NCI-H510A (cell line): ENCODE data around the gene SRGAP2.
"Not testable (repeated sequence)": the region's sequence is repeated elsewhere in the genome, so short reads cannot be mapped to it uniquely, and the experiment has no call there.

Experiments used
- DNase-seq: peaks from one replicate; lab custom pipeline; 2025; lab: John Stamatoyannopoulos, UW

Gene SRGAP2

DNA sequence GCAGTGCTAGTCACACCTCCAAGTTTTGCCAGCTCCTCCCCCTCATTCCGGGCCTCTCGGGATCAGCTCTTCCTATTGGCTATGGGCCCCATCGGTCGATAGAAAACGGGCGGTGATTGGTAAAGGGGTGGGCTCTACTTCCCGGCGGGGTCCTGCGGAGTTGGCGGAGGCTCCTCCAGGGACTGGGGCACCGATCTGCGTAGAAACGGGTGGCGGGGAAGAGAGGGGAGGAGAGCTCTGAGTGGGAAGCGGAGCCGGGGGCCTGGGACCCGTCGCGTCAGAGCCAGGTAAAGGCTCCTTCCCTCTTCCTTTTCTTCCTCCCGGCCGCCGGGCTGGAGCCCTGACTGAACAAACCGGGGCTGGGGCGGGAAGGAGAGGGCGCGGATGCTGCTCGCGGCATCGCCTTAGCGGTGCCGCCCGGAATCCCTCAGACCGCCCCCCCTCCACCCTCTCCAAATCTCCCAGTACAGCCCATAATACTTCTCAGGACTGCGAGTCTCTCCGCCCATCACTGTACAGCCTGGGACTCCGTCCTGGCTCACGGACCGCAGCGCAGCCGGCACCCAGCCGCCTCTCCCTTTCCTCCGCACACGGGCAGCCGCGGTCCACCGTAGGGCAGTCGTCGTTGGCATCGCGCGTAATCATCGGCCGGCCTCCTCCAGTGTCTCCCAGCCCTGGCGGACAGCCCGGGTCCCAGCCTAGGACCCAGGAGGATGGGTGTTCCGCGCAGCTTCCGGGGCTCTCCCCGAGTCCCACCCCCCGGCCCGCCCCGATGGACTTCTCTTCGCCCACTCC is at the start of gene SRGAP2:
Gene SRGAP2 (plus strand): TSS at position 178 of the 795 bp plus-strand sequence. CDS start 2,430 bp downstream, outside the sequence.
- peak; percentile 23 for DNase-seq

DNA sequence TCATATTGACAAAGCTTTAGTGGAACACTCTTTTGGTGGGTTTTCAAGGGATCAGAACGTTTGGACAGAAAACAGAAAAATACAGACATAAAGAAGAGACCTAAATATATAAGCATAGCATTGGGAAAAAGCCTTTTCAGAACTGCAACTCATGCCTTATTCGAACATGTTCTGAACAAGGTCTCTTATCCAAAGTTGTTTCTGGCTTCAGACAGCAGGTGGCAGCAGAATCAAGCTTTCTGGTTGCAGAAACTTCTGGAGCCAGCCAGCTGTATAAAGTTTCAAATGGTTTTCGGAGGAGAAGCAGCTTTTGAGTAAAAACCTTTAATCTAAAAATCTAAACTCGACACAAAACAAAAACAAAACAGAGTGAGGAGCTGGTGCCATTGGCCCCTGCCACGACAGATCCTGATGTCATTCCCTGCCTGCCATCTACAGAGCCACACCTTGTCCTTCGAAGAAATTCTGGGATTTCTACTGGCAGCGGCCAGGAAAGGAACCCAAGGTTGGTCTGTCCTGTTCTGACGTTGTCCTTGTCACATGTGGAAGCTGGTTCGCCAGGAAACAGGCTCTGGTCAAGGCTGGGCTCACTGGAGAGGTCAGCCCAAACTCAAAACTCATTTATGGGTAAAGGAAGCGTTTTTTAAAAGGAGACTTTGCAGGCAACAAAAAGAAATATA is 35.9 kb upstream of the SRGAP2 start:
- DNase-seq = not testable (repeated sequence)

DNA sequence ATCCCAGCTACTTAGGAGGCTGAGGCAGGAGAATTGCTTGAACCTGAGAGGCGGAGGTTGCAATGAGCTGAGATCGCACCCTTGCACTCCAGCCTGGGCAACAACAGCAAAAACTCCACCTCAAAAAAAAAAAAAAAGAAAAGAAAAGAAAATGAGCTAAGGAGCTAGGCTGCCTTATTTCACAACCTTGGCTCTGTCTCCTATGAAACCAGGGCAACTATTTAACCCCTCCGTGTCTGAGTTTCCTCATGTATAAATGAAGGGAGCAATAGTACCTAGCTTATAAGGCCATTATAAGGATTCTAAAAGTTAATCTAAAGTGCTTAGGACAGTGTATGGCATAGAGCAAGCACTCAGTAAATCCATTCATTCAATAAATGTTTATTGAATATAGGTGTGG is 33.5 kb upstream of the SRGAP2 start:
- DNase-seq = not testable (repeated sequence)

DNA sequence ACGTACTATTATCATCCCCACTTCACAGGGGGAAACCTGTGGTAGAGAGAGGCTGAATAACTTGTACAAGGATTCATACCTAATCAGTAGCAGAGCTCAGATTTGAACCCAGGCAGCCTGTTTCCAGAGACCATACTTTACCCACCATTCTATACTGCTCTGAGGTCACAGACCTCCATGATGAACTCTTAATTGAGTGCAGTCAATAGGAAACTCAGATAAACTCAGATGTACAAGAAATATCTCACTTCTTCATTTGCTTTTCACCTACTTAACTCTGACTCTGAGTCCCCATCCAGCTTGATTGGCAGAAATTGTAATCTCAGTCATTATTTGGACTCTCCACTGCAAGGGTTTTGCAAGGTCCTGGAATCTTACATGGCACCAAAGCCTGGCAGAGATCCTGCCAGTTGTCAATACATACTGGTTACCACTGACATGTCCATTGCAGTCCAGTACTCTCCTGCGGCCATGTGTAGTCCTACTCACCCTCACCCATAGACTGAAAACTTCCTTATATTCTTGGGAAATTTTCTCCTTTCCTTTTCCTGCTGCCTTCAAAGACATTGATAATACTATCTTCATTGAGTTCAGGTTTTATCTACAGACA is 30.1 kb upstream of the SRGAP2 start:
- not testable (repeated sequence) for DNase-seq

DNA sequence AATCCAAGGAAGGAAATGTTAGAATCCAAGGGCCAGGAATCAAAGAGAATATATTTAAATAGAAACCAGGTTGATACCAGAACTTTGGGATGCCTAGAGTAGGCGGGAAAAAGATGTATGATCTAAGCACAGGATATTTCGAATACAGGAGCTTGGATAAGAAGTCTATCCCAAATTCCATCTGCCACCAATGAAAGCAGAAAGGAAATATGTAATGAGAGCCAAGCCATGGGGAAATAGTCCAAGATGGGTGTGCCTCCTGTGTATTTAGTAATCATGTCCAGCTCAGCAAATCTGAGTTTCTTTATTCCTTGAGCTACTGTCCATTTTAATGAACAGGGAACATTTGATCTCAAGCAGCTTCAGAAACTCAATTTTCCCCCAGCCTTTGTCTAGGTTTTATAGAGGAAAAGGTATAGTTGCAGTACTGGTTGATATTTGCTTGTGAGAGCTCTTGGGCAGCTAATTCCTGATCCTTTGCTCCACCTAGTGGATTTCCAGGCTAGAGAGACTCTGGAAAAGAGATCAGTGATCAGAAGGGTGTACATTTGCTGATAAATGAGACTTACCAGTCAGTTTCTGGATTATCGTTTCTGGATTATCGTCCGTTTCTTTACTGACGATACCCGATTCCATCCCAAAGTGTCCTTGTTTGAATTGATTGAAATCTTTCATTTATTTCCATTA is 29.0 kb upstream of the SRGAP2 start:
- DNase-seq = not testable (repeated sequence)

DNA sequence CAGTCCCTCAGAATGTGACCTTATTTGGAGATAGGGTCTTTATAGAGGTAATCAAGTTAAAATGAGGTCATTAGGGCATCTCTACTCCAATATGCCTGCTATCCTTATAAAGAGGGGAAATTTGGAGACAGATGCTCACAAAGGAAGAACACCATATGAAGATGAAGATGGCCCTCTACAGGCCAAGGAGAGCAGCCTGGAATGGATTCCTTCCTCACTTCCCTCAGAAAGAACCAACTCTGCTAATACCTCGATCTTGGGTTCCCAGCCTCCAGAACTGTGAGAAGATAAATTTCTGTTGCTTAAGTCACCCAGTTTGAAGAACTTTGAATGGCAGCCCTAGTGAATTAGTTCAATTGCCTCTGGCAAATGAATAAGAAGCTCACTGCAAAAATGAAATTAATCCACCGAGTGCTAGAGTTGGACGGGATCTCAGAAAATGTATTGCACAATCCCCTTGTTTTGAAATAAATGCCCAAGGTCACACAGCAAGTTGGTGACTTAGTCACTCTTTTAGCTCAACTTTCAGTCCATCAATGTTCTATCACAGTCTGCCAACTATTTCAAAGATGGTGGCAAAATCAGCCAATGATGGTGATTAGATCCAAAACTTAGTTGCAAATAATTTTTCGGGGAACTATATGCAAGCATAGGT is 27.8 kb upstream of the SRGAP2 start:
- DNase-seq = not testable (repeated sequence)

DNA sequence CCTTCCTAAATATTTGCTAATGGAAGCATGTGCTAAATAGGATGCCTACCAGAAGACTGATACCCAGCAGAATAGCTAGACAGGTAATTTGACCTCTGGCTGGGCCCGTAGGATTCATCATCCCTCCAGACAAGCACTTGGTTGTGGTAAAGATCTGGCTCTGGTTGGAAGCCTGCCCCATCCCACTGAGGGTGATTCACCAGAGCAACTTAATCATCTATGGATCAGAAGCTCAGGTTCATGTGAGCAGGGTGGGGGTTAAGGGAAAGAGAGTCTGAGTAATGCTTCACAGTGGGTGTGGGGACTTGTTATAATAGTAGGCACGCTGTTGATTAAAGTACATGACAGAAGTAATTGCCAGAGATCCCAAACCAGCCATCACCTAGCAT is 27.2 kb upstream of the SRGAP2 start:
- DNase-seq = not testable (repeated sequence)

DNA sequence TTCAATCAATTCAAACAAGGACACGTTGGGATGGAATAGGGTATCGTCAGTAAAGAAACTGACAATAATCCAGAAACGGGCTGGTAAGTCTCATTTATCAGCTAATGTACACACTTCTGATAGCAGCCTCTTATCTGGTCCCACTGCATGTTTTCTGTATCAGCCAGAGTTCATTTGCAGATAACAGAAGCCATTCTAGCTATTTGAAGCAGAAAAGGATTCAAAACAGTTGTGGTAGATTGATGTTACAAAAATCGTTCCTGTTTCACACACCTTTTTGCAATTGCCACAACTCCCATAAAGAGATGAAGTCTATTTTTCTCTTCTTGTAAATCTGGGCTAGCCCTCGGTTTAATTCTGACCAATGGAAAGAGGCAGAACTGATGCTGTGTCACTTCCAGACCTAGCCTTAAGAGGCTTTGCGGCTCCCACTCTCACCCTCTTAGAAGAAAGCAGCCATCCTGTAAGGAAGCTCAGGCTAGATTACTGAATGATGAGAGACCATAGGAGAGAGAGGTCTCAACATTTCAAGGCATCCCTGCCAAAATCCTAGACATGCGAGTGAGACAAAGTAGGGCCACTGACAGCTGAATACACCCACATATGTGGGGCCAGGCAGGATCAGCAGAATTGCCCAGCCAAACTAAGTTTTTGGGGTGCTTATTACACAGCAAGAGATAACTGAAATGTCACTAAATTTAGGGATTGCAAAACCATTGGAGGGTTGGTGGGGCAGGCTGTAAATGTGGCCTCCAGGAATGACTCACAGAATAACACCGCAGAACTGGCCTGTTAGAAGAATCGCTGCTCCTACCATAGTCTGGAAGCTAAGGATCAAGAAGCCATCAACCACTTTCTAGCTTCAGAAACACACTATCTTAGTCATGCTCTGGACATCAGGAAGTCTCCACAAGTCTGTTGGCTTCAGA is 25.0 kb upstream of the SRGAP2 start:
- DNase-seq = not testable (repeated sequence)

DNA sequence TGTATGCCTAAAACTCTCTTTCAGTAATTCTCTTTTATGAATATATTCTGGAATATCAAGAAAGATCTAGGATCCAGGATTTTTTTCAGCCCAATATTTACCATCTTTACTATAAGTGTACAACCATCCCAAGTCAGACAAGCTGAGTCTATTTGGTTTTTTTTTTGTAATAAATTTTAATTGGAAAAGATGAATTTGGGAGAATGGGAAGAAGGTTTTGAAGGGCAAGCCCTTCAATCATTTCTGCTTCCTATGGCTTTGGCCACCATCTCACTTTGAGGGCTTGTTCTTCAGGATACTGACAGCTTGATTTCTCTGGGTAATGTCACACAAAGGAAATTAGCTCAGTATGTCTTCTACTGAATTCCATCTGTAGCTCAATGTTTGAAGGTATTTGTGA is 23.7 kb upstream of the SRGAP2 start:
- DNase-seq = not testable (repeated sequence)

DNA sequence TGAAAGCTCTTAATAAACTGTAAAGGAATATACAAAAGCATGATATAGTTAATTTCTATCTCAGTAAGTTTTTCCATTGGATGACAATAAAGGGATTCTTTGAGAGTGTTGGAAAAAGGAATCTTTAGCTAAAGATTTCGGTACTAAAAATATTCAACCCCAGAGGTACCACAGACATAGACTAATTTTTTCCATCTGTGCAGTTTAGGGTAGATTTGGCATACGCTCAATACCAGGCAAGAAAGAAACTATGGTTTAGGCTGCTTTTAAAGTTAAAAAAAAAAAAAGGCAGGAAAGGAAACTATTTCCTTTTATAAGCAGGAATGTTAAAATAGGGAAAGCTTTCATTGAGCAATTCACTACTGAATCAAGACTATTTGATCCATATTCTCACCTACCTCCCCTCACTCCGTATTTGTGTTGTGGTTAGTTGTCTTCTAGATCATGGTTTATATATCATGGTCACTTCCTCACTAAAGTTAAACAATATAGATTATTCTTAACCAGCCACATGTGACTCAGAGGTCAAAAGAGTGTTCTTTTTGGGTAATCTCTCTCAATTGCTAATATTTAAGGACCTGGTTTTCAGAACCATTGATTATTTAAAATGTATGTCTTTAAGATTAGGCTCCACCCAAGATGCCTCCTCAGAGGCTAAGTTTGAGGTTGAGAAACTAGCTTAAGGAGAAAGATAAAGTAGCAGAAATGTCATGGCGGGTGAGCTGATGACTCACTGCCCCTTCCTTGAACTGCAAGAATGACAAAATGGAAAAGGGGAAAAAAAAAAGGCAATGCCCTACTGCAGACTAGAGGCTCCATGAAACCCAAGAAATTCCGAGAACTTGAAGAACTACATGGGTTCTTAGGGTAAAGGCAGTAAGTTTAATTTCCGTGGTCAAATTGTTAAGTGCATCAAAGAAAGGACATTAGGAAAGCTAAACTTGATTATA is 20.7 kb upstream of the SRGAP2 start:
- not testable (repeated sequence) for DNase-seq

DNA sequence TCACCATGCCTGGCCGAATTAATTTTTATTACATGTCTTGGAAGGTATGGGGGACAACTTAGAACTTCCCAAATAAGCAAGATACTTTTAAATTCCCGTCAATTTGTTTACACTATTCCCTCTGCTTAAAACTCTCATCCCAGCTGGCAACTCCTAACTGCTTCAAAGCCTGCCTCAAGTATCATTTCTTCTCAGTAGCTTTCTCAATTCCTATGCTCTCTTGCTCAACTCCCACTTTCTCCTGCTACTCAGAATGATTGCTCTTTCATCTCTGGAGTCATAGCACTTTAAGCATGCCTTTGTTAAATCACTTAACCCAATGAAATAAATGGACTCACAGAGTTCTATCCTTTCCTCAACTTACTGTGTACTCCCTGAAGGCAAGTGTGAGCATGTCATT is 19.6 kb upstream of the SRGAP2 start:
- not testable (repeated sequence) for DNase-seq

DNA sequence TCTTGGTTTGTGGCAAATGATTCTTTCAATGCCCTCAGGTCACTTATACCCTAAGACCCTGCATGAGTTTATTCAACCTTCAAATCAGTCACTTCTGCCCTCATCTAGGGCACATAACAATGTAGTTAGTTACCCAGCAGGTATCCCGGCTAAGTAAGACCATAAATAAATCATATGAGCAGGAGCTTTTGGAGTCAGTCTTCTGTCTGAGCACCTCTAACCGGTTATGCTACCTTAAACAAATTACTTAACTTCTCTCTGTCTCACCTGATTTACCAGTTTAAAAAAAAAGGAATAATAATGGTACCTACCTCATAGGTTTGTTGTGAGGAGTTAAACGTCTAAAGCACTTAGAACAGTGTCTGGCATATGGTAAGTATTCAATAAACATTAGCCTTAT is 17.6 kb upstream of the SRGAP2 start:
- not testable (repeated sequence) for DNase-seq

DNA sequence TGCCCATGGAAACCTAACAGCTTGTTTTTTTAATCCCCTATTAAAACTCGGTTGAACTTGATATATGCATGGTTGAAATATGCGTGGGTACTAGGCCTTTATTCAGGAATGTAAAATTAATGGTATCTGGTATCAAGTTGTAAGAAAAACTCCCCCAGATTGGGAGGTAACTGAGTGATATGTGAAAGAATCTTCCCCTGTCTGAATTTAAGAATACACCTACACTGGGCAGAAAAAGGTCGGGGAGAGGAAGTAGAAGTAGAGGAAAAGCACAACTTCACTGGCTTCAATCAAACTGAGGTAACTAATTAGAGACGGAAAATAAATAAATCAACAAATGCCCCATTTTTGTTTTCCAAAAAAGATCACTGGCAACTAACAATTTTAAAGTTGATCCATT is 16.5 kb upstream of the SRGAP2 start:
- DNase-seq = not testable (repeated sequence)

DNA sequence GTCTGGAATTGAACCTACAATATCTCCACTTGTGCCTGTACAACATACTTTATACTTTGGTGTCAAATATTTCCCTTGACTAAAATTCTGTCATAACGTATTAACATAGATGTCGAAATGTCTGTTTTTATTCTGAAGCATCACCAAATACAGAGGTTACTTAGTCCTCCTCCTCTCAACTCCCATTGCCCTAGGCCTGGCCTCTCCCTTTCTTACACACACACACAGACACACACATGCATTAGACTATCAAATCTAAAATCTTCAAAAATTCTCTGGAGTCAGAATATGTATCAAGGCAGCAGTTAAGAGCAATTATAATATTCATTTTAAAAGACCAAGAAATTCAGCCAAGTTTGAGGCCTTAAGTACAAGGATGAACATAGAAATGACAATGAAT is 8.2 kb upstream of the SRGAP2 start:
- not testable (repeated sequence) for DNase-seq

DNA sequence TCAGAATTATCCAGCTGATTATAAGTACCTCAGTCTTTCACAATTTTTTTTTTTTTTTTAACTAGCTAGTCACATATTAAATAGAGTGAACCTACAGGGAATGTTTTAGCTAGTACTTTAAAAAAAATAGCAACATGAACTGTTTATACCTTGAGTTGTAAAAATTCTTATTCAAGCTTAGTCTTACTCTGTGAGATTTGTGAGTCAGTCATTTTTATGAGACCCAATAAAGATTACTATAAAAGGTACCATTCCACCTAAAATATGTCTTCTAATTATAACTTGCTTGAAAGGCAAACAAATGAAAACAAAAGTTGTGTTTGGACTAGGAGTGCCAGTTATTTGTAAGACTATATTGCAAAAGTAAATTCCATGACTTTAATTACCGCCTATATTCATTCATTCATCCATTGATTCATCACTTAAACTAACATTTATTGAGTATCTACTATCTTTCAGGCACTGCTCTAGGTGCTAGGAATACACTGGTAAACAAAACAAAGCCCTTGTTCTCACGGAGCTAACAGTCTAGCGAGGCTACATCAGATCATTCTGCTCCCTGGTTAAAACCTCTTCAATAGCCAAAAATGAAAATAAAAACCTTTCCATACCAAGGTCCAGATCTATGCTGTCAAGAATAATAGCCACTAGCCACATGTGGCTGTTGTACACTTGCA is 6.5 kb upstream of the SRGAP2 start:
- DNase-seq = not testable (repeated sequence)

DNA sequence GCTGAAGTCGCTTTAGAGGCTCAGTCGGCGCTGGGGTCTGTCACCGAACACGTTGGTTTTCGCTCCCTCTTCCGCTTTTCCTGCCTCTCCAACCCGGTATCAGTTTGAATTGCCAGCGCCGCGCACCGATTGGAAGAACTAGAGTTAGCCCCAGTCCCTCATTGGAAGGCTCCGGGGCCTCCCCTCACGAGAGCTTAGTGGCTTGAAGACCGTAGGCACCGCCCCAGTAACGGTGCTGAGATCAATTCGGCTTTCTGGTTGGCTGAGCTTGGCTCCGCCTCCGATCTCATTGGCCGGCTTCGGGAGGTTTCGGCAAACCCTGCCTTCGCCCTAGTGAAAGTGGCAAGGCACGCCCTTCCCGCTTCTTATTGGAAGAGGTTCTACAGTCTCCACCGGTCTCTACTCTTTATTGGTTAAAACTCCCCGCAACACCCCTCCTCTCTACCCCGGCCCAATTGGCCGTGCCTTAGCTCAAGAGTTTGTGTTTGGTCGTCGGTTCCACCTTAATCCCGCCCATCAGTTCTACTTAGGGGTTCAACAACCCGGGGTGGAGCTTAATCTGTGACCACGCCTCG is 465 bp upstream of the SRGAP2 start, which contains the start of gene FAM72A:
Gene FAM72A (minus strand): TSS at position 51 of the 575 bp plus-strand sequence. CDS start 814 bp downstream, outside the sequence.
- DNase-seq = peak; percentile 96

DNA sequence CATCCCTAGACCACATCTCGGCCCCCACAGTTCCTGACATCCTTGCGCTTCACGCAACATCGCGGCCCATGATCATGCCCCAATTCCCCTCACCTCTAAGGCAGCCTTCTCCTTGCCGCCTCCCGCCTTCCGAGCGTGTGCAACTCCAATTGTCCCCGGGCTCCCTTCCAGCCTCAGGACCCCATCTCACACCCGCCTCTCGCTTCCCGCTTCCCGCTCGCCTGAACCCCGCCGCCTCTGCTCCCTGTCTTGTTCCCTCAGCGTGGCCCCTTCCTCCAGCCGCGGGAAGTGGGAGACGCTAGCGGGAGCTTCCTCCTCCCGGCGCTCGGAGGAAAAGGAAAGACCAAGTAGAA is 794 bp downstream of the SRGAP2 start:
- DNase-seq = not testable (repeated sequence)

DNA sequence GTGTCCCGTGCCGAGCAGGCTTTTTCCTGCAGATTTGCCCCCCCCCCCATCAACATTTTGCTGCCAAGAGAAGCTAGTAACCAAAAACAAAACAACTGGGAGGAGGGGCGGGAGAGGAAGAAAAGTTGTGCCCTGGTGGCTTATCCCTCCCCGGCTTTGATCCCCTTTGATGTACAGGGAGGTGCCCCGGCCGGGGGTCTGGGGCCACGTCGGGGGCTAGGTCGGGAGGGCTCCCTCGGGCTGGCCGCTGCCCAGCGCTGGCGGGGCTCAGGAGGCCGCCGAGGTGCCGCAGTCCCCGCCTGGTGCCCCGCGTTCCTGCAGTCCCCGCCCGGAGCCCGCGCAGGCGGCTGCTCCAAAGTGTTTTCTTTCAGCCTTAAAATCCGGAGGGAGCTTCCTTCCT is 1.5 kb downstream of the SRGAP2 start:
- not testable (repeated sequence) for DNase-seq
